ENCODE results near the gene MPEG1. TPM values are rescaled to one million over a fixed set of nuclear protein-coding genes. Genes with fewer than 3 reads are reported as not detected.

Gene MPEG1
- total RNA-seq, 1 donor from 2014 or later, result not detected

- H3K36me3 Mint-ChIP-seq, result peaks cover 7% of the 10 kb centered on the region
- DNase-seq (ENCODE audit: low spot score in 2 of 2, unreplicated experiment in 2 of 2), result no peak
- H3K9me3 Mint-ChIP-seq, result no peaks in the 10 kb centered on the region
- peak overlapping the region; percentile 41 for H3K27ac Mint-ChIP-seq
- no peak overlapping the region for H3K4me3 Mint-ChIP-seq
- H3K27me3 Mint-ChIP-seq (ENCODE audit: low read depth), result no peaks in the 10 kb centered on the region
- no peaks in the 10 kb centered on the region for H3K4me1 Mint-ChIP-seq
- TF ChIP-seq, protein P1, sequence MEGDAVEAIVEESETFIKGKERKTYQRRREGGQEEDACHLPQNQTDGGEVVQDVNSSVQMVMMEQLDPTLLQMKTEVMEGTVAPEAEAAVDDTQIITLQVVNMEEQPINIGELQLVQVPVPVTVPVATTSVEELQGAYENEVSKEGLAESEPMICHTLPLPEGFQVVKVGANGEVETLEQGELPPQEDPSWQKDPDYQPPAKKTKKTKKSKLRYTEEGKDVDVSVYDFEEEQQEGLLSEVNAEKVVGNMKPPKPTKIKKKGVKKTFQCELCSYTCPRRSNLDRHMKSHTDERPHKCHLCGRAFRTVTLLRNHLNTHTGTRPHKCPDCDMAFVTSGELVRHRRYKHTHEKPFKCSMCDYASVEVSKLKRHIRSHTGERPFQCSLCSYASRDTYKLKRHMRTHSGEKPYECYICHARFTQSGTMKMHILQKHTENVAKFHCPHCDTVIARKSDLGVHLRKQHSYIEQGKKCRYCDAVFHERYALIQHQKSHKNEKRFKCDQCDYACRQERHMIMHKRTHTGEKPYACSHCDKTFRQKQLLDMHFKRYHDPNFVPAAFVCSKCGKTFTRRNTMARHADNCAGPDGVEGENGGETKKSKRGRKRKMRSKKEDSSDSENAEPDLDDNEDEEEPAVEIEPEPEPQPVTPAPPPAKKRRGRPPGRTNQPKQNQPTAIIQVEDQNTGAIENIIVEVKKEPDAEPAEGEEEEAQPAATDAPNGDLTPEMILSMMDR (IDR thresholded peaks at IDR 0.05; ENCODE audit: unreplicated experiment), result peak; percentile 75
Observed at GRCh38 chr11:59207988-59208451, 4.7 kb downstream of the MPEG1 start.

- H3K27me3 Mint-ChIP-seq (ENCODE audit: low read depth), result no peaks in the 10 kb centered on the region
- TF ChIP-seq, protein P1 (IDR thresholded peaks at IDR 0.05; ENCODE audit: unreplicated experiment), result no peak
- no peaks in the 10 kb centered on the region for H3K4me1 Mint-ChIP-seq
- no peak for DNase-seq (ENCODE audit: low spot score in 2 of 2, unreplicated experiment in 2 of 2)
- H3K9me3 Mint-ChIP-seq, result no peaks in the 10 kb centered on the region
- no peak overlapping the region for H3K4me3 Mint-ChIP-seq
- peaks cover 9% of the 10 kb centered on the region for H3K36me3 Mint-ChIP-seq
- H3K27ac Mint-ChIP-seq, result no peak overlapping the region
Observed at GRCh38 chr11:59206635-59207034, 6.1 kb downstream of the MPEG1 start.

GRCh38 chr11:59205648-59206047 lies 7.1 kb downstream of the MPEG1 start:
- Mint-ChIP-seq H3K36me3 (peaks cover 11% of the 10 kb centered on the region), H3K27ac (no peak overlapping the region), H3K4me1 (no peaks in the 10 kb centered on the region), H3K27me3 (ENCODE audit: low read depth) (no peaks in the 10 kb centered on the region), H3K9me3 (no peaks in the 10 kb centered on the region), H3K4me3 (no peak overlapping the region)
- TF ChIP-seq, protein P1 (IDR thresholded peaks at IDR 0.05; ENCODE audit: unreplicated experiment), result no peak
- no peak for DNase-seq (ENCODE audit: low spot score in 2 of 2, unreplicated experiment in 2 of 2)

- Mint-ChIP-seq H3K27me3 (ENCODE audit: low read depth) (no peaks in the 10 kb centered on the region), H3K27ac (no peak overlapping the region), H3K36me3 (peaks cover 18% of the 10 kb centered on the region), H3K4me3 (no peak overlapping the region), H3K4me1 (no peaks in the 10 kb centered on the region), H3K9me3 (no peaks in the 10 kb centered on the region)
- TF ChIP-seq, protein P1 (IDR thresholded peaks at IDR 0.05; ENCODE audit: unreplicated experiment), result no peak
- DNase-seq (ENCODE audit: low spot score in 2 of 2, unreplicated experiment in 2 of 2), result no peak
Observed at GRCh38 chr11:59204746-59205145, 8.0 kb downstream of the MPEG1 start.

DNA sequence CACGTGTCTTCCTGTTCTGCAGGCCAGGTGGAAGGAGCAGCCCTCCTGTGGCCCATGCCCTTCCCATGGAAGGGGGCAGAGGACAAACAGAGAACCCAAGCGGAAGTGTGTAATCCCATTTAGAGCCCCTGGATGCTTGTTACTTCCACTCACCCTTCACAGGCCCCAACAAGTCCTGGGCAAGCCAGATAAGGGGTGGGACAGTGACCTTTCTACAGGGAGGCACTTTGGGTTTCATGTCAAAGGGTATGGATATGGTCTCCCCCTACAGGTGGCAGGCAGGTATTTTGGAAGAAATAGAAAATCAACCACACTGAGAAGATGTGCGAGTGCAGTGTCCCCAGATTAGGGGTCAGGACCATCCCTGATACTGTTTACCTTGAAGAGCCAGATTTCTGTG lies 11.4 kb downstream of the MPEG1 start:
- H3K4me1 Mint-ChIP-seq, result peaks cover 2% of the 10 kb centered on the region
- H3K27me3 Mint-ChIP-seq (ENCODE audit: low read depth), result no peaks in the 10 kb centered on the region
- H3K9me3 Mint-ChIP-seq, result no peaks in the 10 kb centered on the region
- H3K4me3 Mint-ChIP-seq, result no peak overlapping the region
- no peak for DNase-seq (ENCODE audit: low spot score in 2 of 2, unreplicated experiment in 2 of 2)
- TF ChIP-seq, protein P1 (IDR thresholded peaks at IDR 0.05; ENCODE audit: unreplicated experiment), result peak; percentile 36
- H3K27ac Mint-ChIP-seq, result no peak overlapping the region
- H3K36me3 Mint-ChIP-seq, result peaks cover 38% of the 10 kb centered on the region

DNA sequence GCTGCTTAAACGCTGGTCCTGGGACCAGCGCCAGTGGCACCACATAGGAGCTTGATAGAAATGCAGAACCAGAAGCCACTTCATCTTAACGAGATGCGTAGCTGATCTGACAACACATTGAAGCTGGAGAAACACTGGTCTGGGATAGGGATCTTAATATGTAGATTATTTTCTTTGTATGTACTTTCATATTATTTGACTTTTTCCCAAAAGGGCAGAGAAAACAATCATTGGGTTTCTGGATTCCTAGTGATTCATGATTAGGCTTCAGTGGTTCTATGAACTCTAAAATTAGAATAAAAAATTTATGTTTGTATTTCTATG lies 12.3 kb downstream of the MPEG1 start:
- H3K4me1 Mint-ChIP-seq, result peaks cover 2% of the 10 kb centered on the region
- no peaks in the 10 kb centered on the region for H3K9me3 Mint-ChIP-seq
- no peak for DNase-seq (ENCODE audit: low spot score in 2 of 2, unreplicated experiment in 2 of 2)
- H3K27me3 Mint-ChIP-seq (ENCODE audit: low read depth), result no peaks in the 10 kb centered on the region
- H3K4me3 Mint-ChIP-seq, result no peak overlapping the region
- TF ChIP-seq, protein P1 (IDR thresholded peaks at IDR 0.05; ENCODE audit: unreplicated experiment), result no peak
- peaks cover 48% of the 10 kb centered on the region for H3K36me3 Mint-ChIP-seq
- H3K27ac Mint-ChIP-seq, result no peak overlapping the region

All from mesothelial cell of epicardium (in vitro differentiated cells).